H1 (cell line): ENCODE data around the gene TLE3. TPM values are rescaled to one million over a fixed set of nuclear protein-coding genes. Genes with fewer than 3 reads are reported as not detected.
A peak's percentile ranks its signal among the peaks of the same experiment; 100 is the strongest.

ENCODE experiments used
- CTCF ChIA-PET: fragments of 300-600 bp; sonication (Branson Sonifier 250); formaldehyde crosslinking; loops from one replicate; lab custom pipeline; 2021; ENCODE audit not compliant: partially characterized antibody; lab: Charles Lee
- POLR2A ChIA-PET: fragments of 300-600 bp; sonication (Branson Sonifier 250); formaldehyde crosslinking; loops from one replicate; lab custom pipeline; 2021; ENCODE audit warnings: inconsistent platforms; ENCODE audit not compliant: partially characterized antibody; lab: Charles Lee
- DNase-seq, 2 experiments: peaks; one replicate each; pipeline versions ENCODE4 v3.0.0 to v3.0.0-alpha.2; 2010 to 2022; ENCODE audit warnings: low spot score in 2 of 2, low read depth in 1 of 2, mixed read lengths in 1 of 2
- FAIRE-seq: peaks from 2 replicates; lab custom pipeline; 2011; peaks lifted over from hg19 to GRCh38; lab: Jason Lieb, UNC
- H2AFZ ChIP-seq: 2 replicates; pipeline ENCODE4 v1.8.1; 2012; ENCODE audit warnings: low read length, inconsistent platforms
- H2AK5ac ChIP-seq: 2 replicates; pipeline ENCODE4 v1.6.1; 2013; ENCODE audit warnings: low read depth, low read length
- H2BK120ac ChIP-seq: replicated peaks from 2 replicates; pipeline ENCODE3; 2013; ENCODE audit warnings: low read depth, low read length, inconsistent platforms
- H2BK12ac ChIP-seq: 2 replicates; pipeline ENCODE4 v1.6.1; 2013; ENCODE audit warnings: low read depth, low read length
- H2BK15ac ChIP-seq: 2 replicates; pipeline ENCODE4 v1.6.1; 2013; ENCODE audit warnings: low read length
- H2BK20ac ChIP-seq: 2 replicates; pipeline ENCODE4 v1.6.1; 2013; ENCODE audit warnings: low read length
- H2BK5ac ChIP-seq: 2 replicates; pipeline ENCODE4 v1.6.1; 2013; ENCODE audit warnings: low read depth, low read length
- H3K14ac ChIP-seq: 2 replicates; pipeline ENCODE4 v1.6.1; 2013; ENCODE audit warnings: inconsistent platforms; ENCODE audit not compliant: insufficient read length
- H3K18ac ChIP-seq: 2 replicates; pipeline ENCODE4 v1.6.1; 2013; ENCODE audit warnings: low read length; ENCODE audit errors: extremely low read depth
- H3K23ac ChIP-seq: 2 replicates; pipeline ENCODE4 v1.6.1; 2013; ENCODE audit warnings: inconsistent platforms; ENCODE audit not compliant: insufficient read length
- H3K23me2 ChIP-seq: 2 replicates; pipeline ENCODE4 v1.6.1; 2013; ENCODE audit warnings: low read depth, low read length
- H3K27ac ChIP-seq: 2 replicates; pipeline ENCODE4 v1.6.1; 2011; ENCODE audit warnings: low read depth, low read length, inconsistent platforms
- H3K27me3 ChIP-seq, 4 experiments: replicated peaks in 1 of 4; 1 replicate in 1 of 4; 2 replicates in 3 of 4; pipeline versions ENCODE4 v1.6.1 to v1.8.1; 2011 to 2013; ENCODE audit warnings: low read length in 3 of 4, mild to moderate bottlenecking in 3 of 4, inconsistent platforms in 2 of 4, mixed read lengths in 2 of 4, moderate library complexity in 1 of 4; ENCODE audit not compliant: control insufficient read depth in 3 of 4, insufficient read depth in 3 of 4; ENCODE audit errors: extremely low read depth in 1 of 4
- H3K36me3 ChIP-seq, 4 experiments: 2 replicates each; pipeline versions ENCODE4 v1.6.1 to v1.8.1; 2011 to 2013; ENCODE audit warnings: mild to moderate bottlenecking in 4 of 4, low read length in 3 of 4, moderate library complexity in 2 of 4, control low read depth in 1 of 4, inconsistent platforms in 1 of 4; ENCODE audit not compliant: insufficient read depth in 4 of 4, control insufficient read depth in 2 of 4
- H3K4ac ChIP-seq: replicated peaks from 2 replicates; pipeline ENCODE3; 2013; ENCODE audit warnings: low read length, low read depth, mixed read lengths, inconsistent platforms; ENCODE audit not compliant: insufficient read length
- H3K4me1 ChIP-seq, 4 experiments: replicated peaks in 1 of 4; 1 replicate in 1 of 4; 2 replicates in 3 of 4; pipeline versions ENCODE4 v1.6.1 to v1.8.1; 2011 to 2013; ENCODE audit warnings: low read length in 3 of 4, inconsistent platforms in 2 of 4, mixed read lengths in 1 of 4; ENCODE audit not compliant: insufficient read depth in 4 of 4, control insufficient read depth in 3 of 4
- H3K4me2 ChIP-seq, 2 experiments: 2 replicates each; pipeline versions ENCODE4 v1.6.1 to v1.8.1; 2011 to 2013; ENCODE audit warnings: low read depth in 2 of 2, low read length in 2 of 2, control low read depth in 1 of 2, inconsistent platforms in 1 of 2, mild to moderate bottlenecking in 1 of 2; ENCODE audit not compliant: insufficient read depth in 1 of 2
- H3K4me3 ChIP-seq, 4 experiments: fragments of 200-600, 300-600 bp in 1 of 4; sonication (generic), shearing (Covaris generic), sonication (Bioruptor Twin) in 1 of 4; 2 replicates each; pipeline versions ENCODE4 v1.5.1 to v1.8.1; 2011 to 2016; ENCODE audit warnings: low read length in 4 of 4, low read depth in 3 of 4, control low read depth in 2 of 4, inconsistent platforms in 2 of 4, mild to moderate bottlenecking in 2 of 4, mixed read lengths in 1 of 4, moderate library complexity in 1 of 4; ENCODE audit not compliant: insufficient read depth in 2 of 4; ENCODE audit errors: extremely low read depth in 1 of 4
- H3K56ac ChIP-seq: replicated peaks from 2 replicates; pipeline ENCODE3; 2013; ENCODE audit warnings: low read depth, mild to moderate bottlenecking, mixed read lengths, low read length, inconsistent platforms; ENCODE audit not compliant: insufficient read length
- H3K79me1 ChIP-seq: 2 replicates; pipeline ENCODE4 v1.6.1; 2013; ENCODE audit warnings: low read depth, low read length, control low read depth
- H3K79me2 ChIP-seq, 2 experiments: 2 replicates each; pipeline versions ENCODE4 v1.6.1 to v1.8.1; 2012 to 2013; ENCODE audit warnings: low read length in 2 of 2, mild to moderate bottlenecking in 2 of 2, inconsistent platforms in 1 of 2; ENCODE audit not compliant: insufficient read depth in 2 of 2, control insufficient read depth in 1 of 2
- H3K9ac ChIP-seq, 4 experiments: replicated peaks in 1 of 4; 1 replicate in 1 of 4; 2 replicates in 3 of 4; pipeline versions ENCODE4 v1.6.1 to v1.8.1; 2011 to 2013; ENCODE audit warnings: low read depth in 3 of 4, low read length in 3 of 4, control low read depth in 2 of 4, mild to moderate bottlenecking in 2 of 4, moderate library complexity in 2 of 4, inconsistent platforms in 1 of 4; ENCODE audit errors: extremely low read depth in 1 of 4
- H3K9me3 ChIP-seq, 2 experiments: 2 replicates each; pipeline versions ENCODE4 v1.6.1 to v1.8.1; 2012 to 2013; ENCODE audit warnings: mild to moderate bottlenecking in 2 of 2, moderate library complexity in 2 of 2, control low read depth in 1 of 2, inconsistent platforms in 1 of 2, low read depth in 1 of 2, low read length in 1 of 2, mixed read lengths in 1 of 2; ENCODE audit not compliant: insufficient read depth in 2 of 2
- H4K20me1 ChIP-seq, 2 experiments: replicated peaks in 1 of 2; 2 replicates each; pipeline versions ENCODE3 to v1.8.1; 2011 to 2013; ENCODE audit warnings: inconsistent platforms in 2 of 2, low read length in 2 of 2, mild to moderate bottlenecking in 1 of 2; ENCODE audit not compliant: insufficient read depth in 2 of 2, control insufficient read depth in 1 of 2
- H4K5ac ChIP-seq: 2 replicates; pipeline ENCODE4 v1.6.1; 2013; ENCODE audit warnings: low read length, low read depth, mixed read lengths, inconsistent platforms; ENCODE audit not compliant: insufficient read length
- H4K8ac ChIP-seq: 2 replicates; pipeline ENCODE4 v1.8.0; 2013; ENCODE audit warnings: mild to moderate bottlenecking, moderate library complexity, low read length, inconsistent platforms; ENCODE audit not compliant: insufficient read depth; ENCODE audit errors: extremely low read depth
- H4K91ac ChIP-seq: replicated peaks from 2 replicates; pipeline ENCODE3; 2013; ENCODE audit warnings: low read length, mixed read lengths, inconsistent platforms; ENCODE audit not compliant: insufficient read length
- ASH2L ChIP-seq: fragments of 200-600, 300-600 bp; sonication (generic); IDR thresholded peaks from one replicate; pipeline ENCODE4 v1.7.1; 2017; ENCODE audit warnings: low read length
- CHD1 ChIP-seq: IDR thresholded peaks from 2 replicates; pipeline ENCODE4 v1.6.1; 2012; ENCODE audit warnings: low read depth, low read length, improper control_type of control experiment
- KDM1A ChIP-seq: fragments of 200-600, 300-600 bp; sonication (generic); IDR thresholded peaks from 2 replicates; pipeline ENCODE4 v1.7.1; 2016; ENCODE audit warnings: mild to moderate bottlenecking, low read length, borderline replicate concordance
- RAD21 ChIP-seq, 2 experiments: IDR thresholded peaks in 1 of 2; conservative IDR thresholded peaks in 1 of 2; 2 replicates each; pipeline ENCODE4 v1.6.1; 2011; ENCODE audit warnings: low read depth in 2 of 2, low read length in 2 of 2, improper control_type of control experiment in 1 of 2, inconsistent platforms in 1 of 2, mild to moderate bottlenecking in 1 of 2, moderate library complexity in 1 of 2
- RBBP5 ChIP-seq: IDR thresholded peaks from 2 replicates; pipeline ENCODE4 v1.7.1; 2012; ENCODE audit warnings: low read depth, mild to moderate bottlenecking, inconsistent platforms, low read length, moderate library complexity, borderline replicate concordance
- SIN3A ChIP-seq, 2 experiments: IDR thresholded peaks in 1 of 2; conservative IDR thresholded peaks in 1 of 2; 2 replicates each; pipeline ENCODE4 v1.6.1; 2011 to 2012; ENCODE audit warnings: low read length in 2 of 2, improper control_type of control experiment in 1 of 2, low read depth in 1 of 2, mild to moderate bottlenecking in 1 of 2
- SUZ12 ChIP-seq: fragments of 200-600 bp; sonication (generic); IDR thresholded peaks from 2 replicates; pipeline ENCODE4 v1.6.1; 2012; ENCODE audit warnings: mild to moderate bottlenecking, inconsistent platforms, low read length, moderate library complexity, mixed read lengths
- YY1 ChIP-seq: IDR thresholded peaks from 2 replicates; pipeline ENCODE4 v1.6.1; 2011; ENCODE audit warnings: low read depth, mild to moderate bottlenecking, low read length
- WGBS, 2 experiments: shearing (Covaris generic) in 1 of 2; methylation state at CpG; one replicate each; pipeline versions ENCODE4 v1.1.6 to v1.1.7; 2013 to 2015; ENCODE audit warnings: low lambda C conversion rate in 2 of 2, mixed read lengths in 2 of 2, inconsistent platforms in 1 of 2, low coverage in 1 of 2, missing lambda C conversion rate in 1 of 2; ENCODE audit not compliant: insufficient replicate concordance in 2 of 2, insufficient coverage in 1 of 2, insufficient read length in 1 of 2; ENCODE audit errors: extremely low coverage in 1 of 2, missing lambda C conversion rate in 1 of 2; 5-methylcytosine and 5-hydroxymethylcytosine counted together
- polyA plus RNA-seq, 7 experiments: library from polyadenylated mRNA; depleted of rRNA in 3 of 7; stranded (reverse) in 5 of 7; unstranded in 2 of 7; fragments of >200 nt in 5 of 7; fragments of 200-250 nt in 2 of 7; gene quantifications; 1 replicate in 5 of 7; 2 replicates in 1 of 7; 4 replicates in 1 of 7; pipeline versions ENCODE4 v1.2.1 to v1.2.3, GENCODE V29; 2011 to 2013; ENCODE audit warnings: missing spikeins in 2 of 7, mixed read lengths in 2 of 7
- total RNA-seq: library from RNA; stranded (reverse); fragmentation: NEBNext Ultra II Directional; extraction: Animal tissue kit (Norgen Biotek cat#: 25700); gene quantifications from 2 replicates; pipeline ENCODE4 v1.2.1, GENCODE V29; 2021

Gene TLE3
- total and polyA plus RNA-seq, 2 of the 8 experiments (the other 6 are each of a cell fraction or from before 2014, with no cell fraction given) = 25.1 to 61.2 TPM

GRCh38 chr15:70095408-70096214 lies 2.1 kb downstream of the TLE3 start:
- peaks cover 23 to 29% of the 10 kb centered on the region in 2 experiments for H4K20me1 ChIP-seq
- no peaks in the 10 kb centered on the region for H3K9me3 ChIP-seq
- H3K4me1 ChIP-seq = peaks cover 19 to 39% (median 23%) of the 10 kb centered on the region in 4 experiments
- H4K5ac ChIP-seq = no peak overlapping the region
- 0 out of 2 replicates have a peak overlapping the region, but pooled peaks have one; percentile 27 for H2BK12ac ChIP-seq
- peaks cover 0 to 31% (median 8%) of the 10 kb centered on the region in 4 experiments; a peak in 3 of 8 replicates for H3K36me3 ChIP-seq
- H2BK20ac ChIP-seq = no peak overlapping the region
- H2BK120ac ChIP-seq = no peak overlapping the region
- no peak overlapping the region for H4K91ac ChIP-seq
- no peak overlapping the region for H3K23ac ChIP-seq
- H2BK15ac ChIP-seq = no peak overlapping the region
- H3K4ac ChIP-seq = no peak overlapping the region
- H2AFZ ChIP-seq = no peak overlapping the region
- H3K4me2 ChIP-seq = peak overlapping the region; percentile 86 to 99
- TF ChIP-seq RBBP5 (peak; percentile 49; the same call in 1 of the 2 replicates), SUZ12 (0 out of 2 replicates have a peak, but pooled peaks have one; percentile 7), CHD1 (no peak), KDM1A (no peak), YY1 (peak; percentile 18; the same call in 1 of the 2 replicates), ASH2L (peak; percentile 52), RAD21 (IDR thresholded peaks at IDR 0.05 in 1 of 2, conservative IDR thresholded peaks at IDR 0.05 in 1 of 2; ENCODE audit: low read depth in 2 of 2, low read length in 2 of 2) (peak in 1 of 2 experiments; percentile 11; a peak in 1 of 4 replicates), SIN3A (conservative IDR thresholded peaks at IDR 0.05 in 1 of 2, IDR thresholded peaks at IDR 0.05 in 1 of 2; ENCODE audit: low read depth in 1 of 2, low read length in 2 of 2) (0 out of 4 replicates have a peak, but pooled peaks of 1 of the 2 experiments have one; percentile 16)
- ChIA-PET CTCF (interaction anchor here (0.6 to 2.8 kb wide), 9 partner anchors 13 to 388 kb away, joined by 3 to 7 read pairs (median 3); no protein-coding TSS in a partner anchor), POLR2A (interaction anchor here (0.6 to 12.8 kb wide), 19 partner anchors 8 to 520 kb away, joined by 3 to 151 read pairs (median 3); no protein-coding TSS in a partner anchor)
- peak overlapping the region; percentile 60 for H3K18ac ChIP-seq
- no peak overlapping the region for H3K56ac ChIP-seq
- H2AK5ac ChIP-seq = no peak overlapping the region
- H3K23me2 ChIP-seq = peaks cover 29% of the 10 kb centered on the region; the same call in 1 of the 2 replicates
- H2BK5ac ChIP-seq = no peak overlapping the region
- WGBS, 2 experiments = 4% methylated on average over 34 of the region's 66 CpGs; no CpG with 5 or more reads in 1 of the 2 experiments
- peak in 1 of 2 experiments; percentile 79 for DNase-seq
- H3K4me3 ChIP-seq = peak overlapping the region; percentile 87 to 99 (median 96)
- no peak overlapping the region for H3K14ac ChIP-seq
- peaks cover 0 to 6% (median 3%) of the 10 kb centered on the region in 4 experiments; a peak in 5 of 7 replicates for H3K27me3 ChIP-seq
- H3K79me2 ChIP-seq = peaks cover 6 to 51% of the 10 kb centered on the region in 2 experiments
- H3K27ac ChIP-seq = no peak overlapping the region
- peak overlapping the region; percentile 57 to 83 (median 78) for H3K9ac ChIP-seq
- no peak for FAIRE-seq
- peak overlapping the region; percentile 89 for H4K8ac ChIP-seq
- H3K79me1 ChIP-seq = peaks cover 6% of the 10 kb centered on the region; the same call in 1 of the 2 replicates
